Umbilical cord (tissue), 2 donors: Measurements from ENCODE around the gene CCDC85C. TPM values are rescaled to one million over a fixed set of nuclear protein-coding genes. Genes with fewer than 3 reads are reported as not detected.

Source experiments
- DNase-seq: peaks from one replicate; pipeline ENCODE4 v3.0.0-alpha.2; 2015; ENCODE audit warnings: low spot score
- total RNA-seq: library from RNA; depleted of rRNA; stranded (reverse); fragments of >200 nt; gene quantifications from one replicate; pipeline ENCODE4 v1.2.3, GENCODE V29; 2014; ENCODE audit warnings: low replicate concordance; ENCODE audit not compliant: insufficient read depth

CCDC85C gene
- total RNA-seq, 1 donor from 2014 or later, result 7.5 TPM

DNA sequence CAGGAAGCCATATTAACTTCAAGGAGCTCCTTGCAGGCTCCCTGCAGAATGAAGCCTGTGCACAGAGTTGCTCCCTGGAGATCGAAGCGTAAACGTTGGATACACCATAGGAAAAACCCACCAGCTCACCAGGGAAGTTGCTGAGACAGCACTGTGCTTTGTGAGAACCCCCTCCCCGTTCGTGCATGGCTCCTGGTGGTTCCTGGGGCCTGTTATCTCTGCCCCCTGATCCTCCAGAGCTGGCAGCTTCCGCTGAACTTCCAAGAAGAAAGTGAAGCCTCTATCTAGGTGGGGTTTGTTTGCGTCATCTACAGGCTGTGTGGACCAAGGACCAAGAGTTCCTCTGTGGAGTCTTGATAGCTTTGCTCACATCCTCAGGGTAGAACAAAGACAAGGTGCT lies 2.4 kb upstream of the CCDC85C start:
- DNase-seq, result peak; percentile 55

DNA sequence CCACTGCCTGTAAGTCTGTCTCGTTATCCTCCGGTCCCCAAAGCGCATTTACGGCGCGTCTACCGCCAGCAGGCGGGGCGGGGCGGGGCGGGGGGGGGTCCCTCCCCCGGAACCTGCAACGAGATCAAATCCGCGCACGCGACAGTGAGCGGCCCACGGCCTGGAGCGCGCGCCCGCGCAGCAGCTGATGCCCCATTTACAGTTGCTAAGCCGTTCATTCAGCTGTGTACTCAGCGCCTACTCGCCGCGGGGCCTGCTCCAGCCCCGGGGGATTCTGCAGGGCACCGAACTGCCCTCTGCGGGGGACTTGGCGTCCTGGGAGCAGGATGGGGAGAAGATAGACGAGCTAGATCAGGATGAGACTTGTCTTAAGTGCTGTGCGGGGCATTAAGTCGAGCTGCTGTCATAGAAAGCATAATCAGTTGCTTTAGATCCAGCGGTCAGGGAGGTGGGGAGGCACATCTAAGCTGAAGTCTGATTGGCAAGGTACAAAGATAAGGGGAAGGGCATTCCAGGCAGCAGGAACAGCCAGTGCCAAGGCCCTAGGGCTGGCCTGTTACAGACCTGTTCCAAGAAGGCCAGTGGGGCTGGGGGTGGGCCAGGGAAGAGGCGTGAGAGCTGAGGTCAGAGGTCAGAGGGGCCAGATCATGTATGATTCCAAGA lies 1.4 kb upstream of the CCDC85C start:
- peak; percentile 60 for DNase-seq

DNA sequence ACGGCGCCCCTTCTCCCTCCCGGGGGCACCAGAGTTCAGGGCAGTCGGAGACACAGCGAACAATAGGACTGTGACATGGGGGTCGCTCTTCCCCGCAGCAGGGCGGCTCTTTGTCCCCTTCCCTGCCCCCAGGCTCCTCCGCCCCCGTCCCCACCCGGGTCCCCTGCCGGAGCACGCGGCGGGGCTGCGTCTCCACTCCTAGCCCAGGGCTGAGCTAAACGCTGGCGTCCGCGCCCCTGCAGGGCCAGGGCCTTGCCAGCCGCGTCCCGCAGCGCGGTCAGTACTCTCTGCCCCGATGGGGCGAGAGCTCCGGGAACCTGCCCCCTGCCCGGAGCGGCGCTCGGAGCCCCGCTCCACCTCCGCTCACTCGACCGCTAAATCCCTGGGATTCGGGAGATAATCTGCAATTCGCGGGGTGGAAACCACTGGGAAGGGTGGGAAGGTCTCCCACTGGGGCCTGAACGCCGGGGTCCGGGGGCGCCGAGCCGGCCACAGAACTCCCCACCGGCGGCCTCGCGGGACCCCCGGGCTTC lies 825 bp upstream of the CCDC85C start:
- DNase-seq, result peak; percentile 46

DNA sequence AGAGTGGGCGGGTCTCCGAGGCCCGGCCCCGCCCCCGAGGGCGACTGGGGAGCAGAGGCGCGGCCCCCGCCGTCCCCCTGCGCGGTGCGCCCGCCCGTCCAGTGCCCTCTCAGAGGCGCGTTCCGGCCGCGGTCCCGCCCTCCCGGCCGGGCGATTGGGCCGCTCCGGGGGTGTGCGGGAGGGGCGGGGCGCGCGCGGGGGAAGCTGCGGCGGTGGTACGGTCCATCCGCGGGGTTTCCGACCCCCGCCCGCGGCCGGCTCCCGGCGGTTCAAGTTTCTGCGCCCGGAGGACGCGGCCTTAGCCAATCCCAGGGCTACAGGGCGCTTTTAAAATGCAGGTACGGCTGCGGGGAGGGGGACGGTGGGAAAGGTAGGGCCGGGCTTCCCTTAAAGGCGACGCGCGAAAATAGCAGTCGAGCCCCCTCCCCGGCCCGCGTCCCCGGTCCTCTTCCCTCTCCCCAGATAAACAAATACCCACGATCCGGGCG lies 315 bp upstream of the CCDC85C start:
- peak; percentile 97 for DNase-seq

DNA sequence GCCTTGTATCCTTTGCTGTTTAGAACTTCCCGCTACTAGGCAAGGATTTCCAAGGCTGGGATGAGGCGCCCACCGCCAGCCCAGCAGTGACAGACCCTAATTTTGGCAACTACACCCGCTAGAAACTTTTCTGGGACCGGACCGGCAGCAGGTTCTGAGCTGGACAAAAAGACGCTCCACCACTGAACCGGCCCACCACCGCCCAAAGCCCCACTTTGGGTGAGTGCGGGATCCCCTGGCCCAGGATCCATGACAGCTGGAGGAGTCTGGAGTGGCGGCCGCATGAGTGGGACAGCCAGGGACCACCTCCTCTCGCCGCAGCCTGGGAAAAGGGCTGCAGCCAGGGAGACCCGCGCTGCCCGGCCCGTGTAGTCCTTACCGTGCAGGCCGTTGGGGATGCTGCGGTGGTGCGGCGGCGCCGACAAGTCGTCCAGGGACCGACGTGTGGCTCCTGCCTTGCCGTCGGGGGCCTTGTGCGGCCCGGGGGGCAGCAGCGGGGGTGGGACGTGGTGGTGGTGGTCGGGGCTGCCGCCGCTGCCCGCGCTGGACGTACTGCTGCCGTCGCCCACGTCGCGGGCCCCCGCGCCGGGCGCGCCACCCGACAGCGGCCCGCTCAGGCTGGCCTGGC lies 1.1 kb downstream of the CCDC85C start:
- no peak for DNase-seq

DNA sequence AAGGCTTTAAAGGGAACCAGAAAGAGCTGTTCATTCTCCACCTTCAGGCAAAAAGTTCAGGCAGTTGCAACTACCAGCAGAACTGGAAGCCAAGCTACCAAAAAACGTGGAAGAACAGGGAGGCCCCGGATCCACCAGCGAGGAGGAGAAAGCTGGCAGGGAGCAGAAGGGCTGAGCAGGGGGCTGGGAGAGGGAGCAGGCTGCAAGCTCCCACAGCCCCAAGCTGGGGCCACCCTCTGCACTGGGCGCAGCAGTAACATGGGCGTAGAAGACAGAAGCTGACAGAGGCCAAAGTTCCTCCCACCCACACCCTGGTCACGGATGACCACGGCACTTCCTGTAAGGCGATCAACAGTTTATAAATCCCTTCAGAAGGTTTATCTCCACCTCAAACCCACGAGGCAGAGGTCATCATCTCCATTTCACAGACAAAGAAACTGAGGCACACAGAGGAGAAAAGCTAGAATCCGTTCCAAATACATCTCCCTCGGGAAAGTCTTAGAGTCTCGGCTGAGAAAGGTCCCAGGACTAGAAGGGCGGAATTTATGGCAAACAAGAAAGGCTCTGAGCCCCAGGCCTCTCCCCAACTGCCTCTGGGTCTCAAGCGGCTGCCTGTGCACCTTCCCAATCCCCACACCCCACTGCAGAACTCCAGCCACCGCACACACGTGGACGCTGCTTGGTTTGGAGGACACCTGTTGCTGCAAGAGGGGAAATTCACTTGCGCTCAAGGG lies 1.8 kb downstream of the CCDC85C start:
- DNase-seq, result peak; percentile 51

DNA sequence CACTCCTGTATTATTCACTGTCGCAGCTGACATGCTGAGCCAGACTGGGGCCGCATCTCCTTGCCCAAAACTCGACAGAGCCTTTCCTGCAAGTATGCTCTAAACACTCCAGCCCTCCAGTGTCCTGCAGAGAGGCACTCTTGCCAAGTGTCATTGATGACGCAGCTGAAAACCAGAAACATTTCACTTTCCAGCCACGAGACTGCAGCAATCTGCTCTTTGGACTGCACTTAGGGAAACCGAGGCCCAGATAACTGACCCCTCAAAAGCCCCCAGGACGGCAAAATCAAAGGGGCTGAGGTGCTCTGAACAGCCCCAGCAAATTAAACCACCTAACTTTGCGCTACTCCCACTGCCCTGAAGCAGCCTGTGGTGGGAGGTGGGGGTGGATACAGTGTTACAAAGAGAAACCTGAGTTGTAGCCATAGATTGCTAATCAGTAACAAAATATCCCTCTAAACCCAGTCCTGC lies 2.6 kb downstream of the CCDC85C start:
- DNase-seq, result peak; percentile 45

DNA sequence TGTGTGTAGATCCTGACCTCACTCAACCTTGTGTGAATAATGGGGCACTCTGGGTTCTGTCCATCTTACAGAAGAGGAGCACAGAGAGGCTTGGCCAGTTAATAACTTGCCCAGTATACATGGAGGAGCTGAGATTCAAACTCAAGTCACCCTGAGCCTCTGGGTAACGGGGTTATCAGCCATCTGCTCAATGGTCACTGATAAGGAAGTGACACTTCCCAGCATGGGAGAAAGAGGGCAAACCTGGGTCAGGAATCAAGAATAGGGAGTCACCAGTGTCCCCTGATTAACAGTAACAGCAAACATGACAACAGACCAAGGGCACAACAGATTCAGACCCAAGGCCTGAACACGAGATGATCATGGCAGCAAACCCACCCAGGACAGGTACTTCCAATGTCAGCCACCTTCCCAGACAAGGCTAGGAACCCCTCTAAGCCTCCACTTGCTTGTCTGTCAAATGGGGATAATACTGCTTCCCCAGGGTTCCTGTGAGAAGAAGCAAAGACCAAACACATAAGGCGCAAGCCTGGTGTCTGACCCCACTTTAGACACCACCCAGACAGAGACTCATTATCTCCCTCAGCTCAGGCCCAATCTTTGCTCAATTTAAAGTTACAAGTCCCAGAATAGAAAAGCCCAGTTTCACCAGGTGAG lies 3.6 kb downstream of the CCDC85C start:
- no peak for DNase-seq

DNA sequence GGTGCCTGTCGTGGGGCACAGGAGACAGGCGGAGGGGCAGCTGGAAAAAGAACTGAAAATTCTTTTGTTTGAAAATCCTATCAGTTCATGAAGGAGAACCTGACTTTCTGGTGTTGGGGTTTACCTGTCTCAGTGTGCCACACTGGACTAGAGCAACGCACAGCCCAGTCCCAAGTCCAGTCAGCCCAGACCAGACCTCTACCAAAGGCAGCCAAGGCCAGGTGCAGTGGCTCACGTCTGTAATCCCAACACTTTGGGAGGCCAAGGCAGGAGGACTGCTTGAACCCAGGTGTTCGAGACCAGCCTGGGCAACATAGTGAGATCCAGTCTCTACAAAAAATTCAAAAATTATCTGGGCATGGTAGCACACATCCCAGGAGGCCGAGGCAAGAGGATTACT lies 4.6 kb downstream of the CCDC85C start:
- DNase-seq, result no peak

DNA sequence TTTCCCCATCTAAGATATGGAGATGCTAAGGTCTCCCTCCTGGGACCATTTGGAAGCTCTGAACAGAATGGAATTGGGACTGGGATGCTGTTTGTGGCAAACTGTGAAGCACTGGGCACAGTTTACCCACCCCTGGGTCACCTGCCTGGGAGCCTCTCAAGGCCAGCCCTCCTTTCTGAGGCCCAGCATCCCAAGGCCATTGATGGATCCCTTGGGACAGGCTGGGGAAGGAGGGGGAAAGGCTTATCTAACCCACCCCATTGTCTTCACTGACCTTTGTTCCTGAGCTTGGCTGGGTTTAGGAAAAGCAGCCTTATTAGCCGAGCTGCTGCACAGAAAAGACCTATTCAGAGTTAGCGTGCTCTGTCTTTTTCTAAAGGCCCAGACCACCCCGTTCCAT lies 5.2 kb downstream of the CCDC85C start:
- DNase-seq, result no peak

DNA sequence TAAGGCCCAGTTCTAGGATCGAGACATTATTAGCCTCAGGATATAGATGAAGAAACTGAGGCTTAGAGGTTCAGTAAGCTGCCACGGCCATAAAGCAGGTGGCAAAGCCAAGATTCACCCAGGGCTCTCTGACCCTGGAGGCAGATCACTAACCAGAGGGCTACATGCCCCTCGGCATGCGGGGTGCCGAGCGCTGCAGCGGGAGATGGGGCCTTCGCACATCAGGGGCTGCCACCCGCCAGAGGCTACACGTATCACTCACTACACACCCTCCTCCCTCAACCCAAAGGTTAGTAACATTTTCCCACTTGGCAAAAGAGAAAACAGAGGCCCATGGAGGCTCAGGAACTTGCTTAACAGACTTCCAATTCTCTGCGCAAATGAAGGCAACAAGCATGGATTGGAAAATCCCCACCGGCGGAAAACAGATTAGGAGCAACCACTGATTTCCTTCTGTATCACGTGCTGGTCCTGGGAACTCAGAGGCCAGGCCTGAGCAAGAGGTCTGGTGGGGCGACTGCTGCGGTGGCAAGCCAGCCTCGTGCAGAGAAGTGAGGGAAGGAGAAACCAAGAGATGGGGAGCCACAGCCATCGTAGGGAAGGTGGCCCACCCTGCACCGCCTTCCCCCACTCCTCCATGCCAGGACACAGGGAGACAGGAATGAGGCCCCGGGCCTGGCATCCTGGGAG lies 6.0 kb downstream of the CCDC85C start:
- DNase-seq, result no peak

DNA sequence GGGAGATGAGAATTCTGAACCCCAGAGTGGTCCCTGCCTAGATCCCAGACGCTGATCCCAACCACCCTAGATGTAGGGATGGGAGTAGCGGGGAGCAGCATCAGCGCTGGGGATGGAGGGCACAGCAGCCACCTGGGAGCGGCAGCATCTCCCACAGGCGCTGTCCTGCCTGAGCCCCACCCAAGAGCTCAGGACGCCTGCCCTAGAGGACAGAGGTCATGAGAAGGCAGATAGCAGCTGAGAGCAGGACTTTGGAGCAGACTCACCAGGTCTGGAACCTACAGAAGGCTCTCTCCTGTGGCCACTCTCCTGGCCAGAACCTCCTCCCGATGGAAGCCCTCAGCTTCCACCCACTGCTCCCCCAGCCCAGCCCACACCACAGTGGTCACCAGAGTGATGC lies 7.2 kb downstream of the CCDC85C start:
- no peak for DNase-seq

DNA sequence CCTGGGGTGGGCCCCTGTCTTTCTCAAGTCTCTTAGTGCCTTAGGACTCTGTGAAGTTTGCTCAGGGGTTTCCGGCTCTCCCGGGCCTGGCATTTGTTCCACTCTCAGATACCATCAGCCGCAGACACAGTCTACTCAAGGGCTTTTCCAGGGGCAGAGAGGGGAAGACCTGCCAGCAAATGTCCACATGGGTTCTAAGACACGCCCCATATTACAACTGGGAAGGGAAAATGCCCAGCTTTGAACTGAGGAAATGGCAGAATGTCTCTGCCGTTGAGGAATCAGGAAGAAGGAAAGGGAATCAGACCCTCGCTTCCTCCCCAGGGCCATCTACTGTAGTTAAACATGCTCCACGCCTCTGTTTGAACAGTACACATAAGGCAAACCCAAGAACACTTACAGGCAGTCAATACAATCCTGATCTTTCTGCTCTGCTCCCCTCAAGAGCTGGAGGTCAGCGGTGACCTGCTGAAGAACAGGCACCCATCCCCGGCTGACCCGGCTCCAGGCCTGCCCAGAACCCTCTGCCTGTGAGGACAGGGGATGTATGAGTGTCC lies 7.9 kb downstream of the CCDC85C start:
- DNase-seq, result peak; percentile 71

DNA sequence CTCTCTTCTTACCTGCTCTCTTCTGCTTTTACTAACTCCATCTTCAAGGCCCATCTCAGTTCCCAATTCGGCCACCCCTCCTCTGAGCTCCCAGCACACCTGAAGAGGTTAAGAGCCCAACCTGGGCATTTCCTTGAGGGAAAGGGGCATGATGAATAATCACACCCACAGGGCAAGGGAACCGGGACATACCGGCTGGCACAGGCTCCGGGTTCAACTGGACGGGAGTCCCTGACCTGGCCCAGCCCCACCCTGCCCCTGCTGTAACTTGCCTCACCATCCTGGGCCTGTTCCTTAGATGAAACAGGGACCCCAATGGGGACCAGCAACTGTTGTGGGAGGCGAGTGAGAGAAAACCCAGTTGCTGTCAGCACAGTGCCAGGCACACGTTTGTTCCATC lies 8.5 kb downstream of the CCDC85C start:
- DNase-seq, result no peak

DNA sequence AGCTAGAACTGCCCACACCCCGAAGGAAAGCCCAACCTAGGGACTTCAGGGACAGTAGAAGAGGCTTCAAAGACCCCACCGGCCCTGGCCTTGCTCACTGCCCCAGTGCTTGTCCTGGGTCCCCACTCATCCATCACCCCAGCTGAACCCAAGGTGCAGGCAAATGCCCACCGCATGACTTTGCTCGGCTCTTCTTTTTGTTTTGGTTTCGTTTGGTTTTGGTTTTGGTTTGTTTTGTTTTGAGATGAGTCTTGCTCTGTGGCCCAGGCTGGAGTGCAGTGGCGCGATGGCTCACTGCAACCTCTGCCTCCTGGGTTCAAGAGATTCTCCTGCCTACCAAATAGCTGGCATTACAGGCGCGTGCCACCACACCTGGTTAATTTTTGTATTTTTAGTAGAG lies 9.0 kb downstream of the CCDC85C start:
- DNase-seq, result no peak

DNA sequence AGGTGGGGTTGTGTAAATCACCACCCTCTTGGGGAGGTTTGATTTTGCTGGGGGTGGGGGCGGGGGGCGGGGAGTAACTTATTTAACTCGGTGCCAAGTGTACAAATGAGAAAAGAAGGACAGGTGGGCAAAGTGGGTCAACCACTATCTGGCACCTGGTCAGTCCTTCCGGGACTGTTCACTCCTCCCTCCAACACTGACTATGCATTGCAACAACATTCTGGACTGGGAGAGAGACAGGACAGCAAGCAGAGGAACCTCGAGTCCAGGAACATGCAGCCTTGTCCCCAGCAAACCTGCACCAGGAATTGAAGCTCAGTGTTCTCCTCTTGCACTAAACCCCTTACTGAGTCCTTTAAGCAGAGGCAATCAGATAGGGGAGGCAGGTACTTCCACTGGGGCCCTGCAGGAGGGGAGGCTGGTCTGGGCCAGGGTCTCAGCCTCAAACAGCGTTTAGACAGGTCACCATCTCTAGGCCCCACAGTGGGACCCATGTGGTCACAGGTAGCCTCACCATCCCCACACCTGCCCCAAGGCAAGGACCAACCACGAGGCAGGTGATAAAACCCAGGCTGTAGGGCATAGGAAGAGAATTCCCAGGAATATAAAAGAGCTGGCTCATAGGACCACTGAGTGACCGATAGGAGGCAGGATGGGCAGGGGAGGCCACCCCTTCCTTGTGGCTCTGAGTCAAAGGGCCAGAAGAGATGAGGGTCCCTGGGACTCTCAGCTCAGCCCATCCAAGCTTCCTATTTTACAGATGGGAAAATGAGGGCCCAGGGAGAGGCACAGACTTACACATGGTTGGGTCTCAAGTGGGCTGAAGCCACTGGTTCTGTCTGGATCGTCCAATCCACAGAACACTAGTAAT lies 9.8 kb downstream of the CCDC85C start:
- DNase-seq, result no peak

DNA sequence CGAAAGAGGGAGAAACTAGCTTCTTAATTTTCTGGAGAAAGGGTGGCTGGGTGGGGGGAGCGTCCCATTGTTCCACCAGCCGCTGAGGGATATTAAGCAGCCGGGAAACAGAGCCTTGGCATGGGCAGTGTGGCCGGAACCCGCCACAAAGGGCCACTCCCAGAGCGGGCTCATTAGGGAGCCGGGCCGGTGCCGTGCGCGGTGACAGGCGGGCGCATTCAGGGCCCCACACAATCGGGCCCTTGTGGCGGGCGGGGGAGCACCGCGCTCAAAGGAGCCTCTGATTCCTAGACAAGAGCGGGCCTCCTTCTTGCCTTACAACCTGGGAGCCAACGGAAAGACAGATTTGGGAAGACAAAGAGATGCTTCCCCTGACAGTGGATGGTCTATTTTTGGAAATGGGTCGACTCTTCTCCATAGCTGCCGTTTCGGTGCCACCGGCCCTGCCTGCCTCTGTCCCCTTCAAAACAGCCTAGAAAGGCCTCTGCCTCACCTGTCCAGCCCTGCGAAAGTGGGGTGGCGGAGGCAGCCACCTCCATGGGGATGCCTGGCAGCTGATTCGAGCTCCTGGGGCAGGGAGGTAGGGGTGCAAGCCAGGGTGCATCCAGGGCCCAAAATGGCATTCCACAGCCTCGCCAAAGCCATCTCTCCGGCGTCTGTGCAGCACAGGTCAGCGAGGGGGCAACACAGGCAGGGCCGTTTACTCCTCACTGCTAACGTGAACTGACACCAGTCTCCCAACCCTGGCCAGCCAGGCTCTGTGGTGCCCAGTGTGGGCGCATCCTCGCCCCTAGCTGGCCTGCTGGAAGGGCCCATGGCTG lies 10.9 kb downstream of the CCDC85C start:
- DNase-seq, result no peak

DNA sequence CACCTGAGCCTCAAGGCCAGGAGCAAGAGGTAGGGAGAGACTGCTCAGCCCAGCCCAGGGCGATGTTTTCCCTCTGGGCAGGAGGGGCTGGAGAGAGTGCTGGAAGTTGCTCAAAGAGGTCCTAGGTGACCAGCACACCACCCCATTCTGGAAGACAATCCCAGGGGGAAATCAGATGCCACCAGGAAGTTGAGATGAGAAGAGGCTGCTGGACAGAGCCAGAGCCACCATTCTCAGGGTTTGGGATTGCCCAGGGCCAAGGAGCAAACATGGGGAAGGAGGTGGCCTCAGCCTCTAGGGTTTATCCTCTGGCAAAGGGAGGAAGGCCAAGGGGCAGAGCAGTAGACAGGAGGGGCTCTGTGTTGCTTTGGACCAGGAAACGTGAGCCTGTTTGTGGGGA lies 11.6 kb downstream of the CCDC85C start:
- no peak for DNase-seq
